Transverse colon (tissue), 4 donors: ENCODE measurements around the gene CLDN12. TPM values are rescaled to one million over a fixed set of nuclear protein-coding genes. Genes with fewer than 3 reads are reported as not detected.

Source experiments
- DNase-seq: peaks from one replicate; pipeline ENCODE4 v3.0.0-alpha.2; 2019
- H3K27ac ChIP-seq, 4 donors: fragments of 200-600 bp; sonication (generic); 2 replicates each; pipeline ENCODE4 v1.5.1; 2016 to 2018; ENCODE audit warnings: inconsistent platforms in 4 of 4
- H3K27me3 ChIP-seq: fragments of 200-600 bp; sonication (generic); 2 replicates; pipeline ENCODE4 v1.5.1; 2017; ENCODE audit warnings: inconsistent platforms
- H3K36me3 ChIP-seq, 4 donors: fragments of 200-600 bp; sonication (generic); 2 replicates each; pipeline ENCODE4 v1.5.1; 2017 to 2019; ENCODE audit warnings: inconsistent platforms in 4 of 4
- H3K4me1 ChIP-seq, 4 donors: fragments of 200-600 bp; sonication (generic); 2 replicates each; pipeline ENCODE4 v1.5.1; 2017 to 2020; ENCODE audit warnings: inconsistent platforms in 4 of 4
- H3K4me3 ChIP-seq, 4 donors: fragments of 200-600 bp; sonication (generic); 1 replicate in 1 of 4; 2 replicates in 3 of 4; pipeline versions ENCODE4 v1.5.1 to v1.6.1; 2017 to 2019; ENCODE audit warnings: inconsistent platforms in 4 of 4
- H3K9me3 ChIP-seq, 2 donors: fragments of 200-600 bp; sonication (generic); 2 replicates each; pipeline ENCODE4 v1.5.1; 2017 to 2019; ENCODE audit warnings: inconsistent platforms in 2 of 2
- EP300 ChIP-seq: sonication (generic); formaldehyde crosslinking; IDR thresholded peaks from one replicate; pipeline ENCODE4 v1.6.1; 2017; ENCODE audit warnings: antibody characterized with exemption, low read depth
- POLR2A ChIP-seq: fragments of 450-650 bp; IDR thresholded peaks from one replicate; pipeline ENCODE4 v1.6.1; 2016; ENCODE audit warnings: antibody characterized with exemption, mild to moderate bottlenecking, moderate library complexity
- POLR2AphosphoS5 ChIP-seq, 3 donors: sonication (generic); formaldehyde crosslinking; IDR thresholded peaks; one replicate each; pipeline ENCODE4 v1.6.1; 2016; ENCODE audit warnings: antibody characterized with exemption in 3 of 3
- WGBS, 2 donors: methylation state at CpG; one replicate each; pipeline ENCODE4 v1.1.5; 2018; ENCODE audit warnings: low coverage in 1 of 2; 5-methylcytosine and 5-hydroxymethylcytosine counted together
- in situ Hi-C, 4 donors: fragments of 200-750 bp; cut with MboI; loops; one replicate each; pipeline versions ENCODE4 v1.15.0 to v1.15.1; 2017; ENCODE audit warnings: low sequenced_read_pairs in 3 of 4, low pct_ligation_motif_present in 1 of 4, low pct_unique_long_range_greater_than_20kb in 1 of 4
- intact Hi-C: fragments of 100-400 bp; cut with DNase I; formaldehyde crosslinking; loops from one replicate; pipeline ENCODE4 v1.15.1; 2023; ENCODE audit warnings: low total_unique reads
- total RNA-seq, 4 donors: library from RNA; depleted of rRNA; stranded (reverse); fragments of >200 nt; gene quantifications; one replicate each; pipeline ENCODE4 v1.1.0, GENCODE V29; 2016
- TF ChIP-seq, protein P1 (sequence below), 5 experiments: fragments of 200-600 bp in 3 of 5; fragments of 450-650 bp in 2 of 5; sonication (generic) in 3 of 5; IDR thresholded peaks; 1 replicate in 2 of 5; 2 replicates in 3 of 5; pipeline ENCODE4 v1.5.1; 2016 to 2017; ENCODE audit warnings: antibody characterized with exemption in 5 of 5, inconsistent platforms in 3 of 5, mild to moderate bottlenecking in 2 of 5, moderate library complexity in 1 of 5

The CLDN12 gene
- total RNA-seq, 4 donors from 2014 or later = 4.2 to 42.2 (median 33.6) TPM

DNA sequence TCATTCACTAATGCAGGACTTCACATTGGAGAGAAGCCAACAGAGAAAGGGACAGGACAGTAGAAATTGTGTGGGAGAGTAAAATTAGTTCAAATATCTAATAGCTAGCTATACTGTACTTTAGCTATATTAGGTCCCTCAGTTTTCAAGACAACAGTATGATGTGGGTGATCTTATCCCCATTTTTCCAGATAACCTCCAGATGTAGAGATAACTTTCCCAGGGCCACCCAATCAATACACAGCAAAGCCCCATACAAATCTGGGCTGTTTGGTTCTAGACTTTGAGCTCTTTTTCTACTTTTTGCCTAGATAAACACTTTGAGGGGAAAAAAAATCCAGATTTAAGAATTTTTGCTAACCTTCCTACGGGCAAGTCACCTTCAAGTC lies 482 bp upstream of the CLDN12 start:
- in situ Hi-C loops = loop anchor here in 2 of 4 donors (25.0 kb wide), 1 partner anchor 240 kb away; the partner anchor contains the start of gene STEAP1 (in 2 of the 2)

DNA sequence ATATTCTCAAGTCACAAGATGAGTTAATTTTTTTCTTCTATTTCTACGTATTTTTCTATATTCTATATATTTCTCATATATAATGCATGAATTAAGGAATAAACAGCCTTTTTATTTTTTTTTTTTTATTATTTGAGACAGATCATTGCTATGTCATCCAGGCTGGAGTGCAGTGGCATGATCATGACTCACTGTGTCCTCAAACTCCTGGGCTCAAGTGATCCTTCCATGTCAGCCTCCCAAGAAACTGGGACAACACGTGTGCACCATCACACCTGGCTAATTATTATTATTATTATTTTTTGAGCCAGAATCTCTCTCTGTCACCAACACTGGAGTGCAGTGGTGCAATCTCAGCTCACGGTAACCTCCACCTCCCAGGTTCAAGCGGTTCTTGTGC lies 1.5 kb downstream of the CLDN12 start:
- Histone ChIP-seq H3K27ac (peak overlapping the region in 3 of 4 donors; percentile 86 to 95 (median 89)), H3K27me3 (no peaks in the 10 kb centered on the region), H3K9me3 (no peaks in the 10 kb centered on the region), H3K36me3 (no peaks in the 10 kb centered on the region), H3K4me3 (no peak overlapping the region), H3K4me1 (peaks cover 4 to 40% (median 20%) of the 10 kb centered on the region in 4 donors)
- WGBS, 2 donors = 75 to 88% methylated on average over 1 to 4 of the region's 4 CpGs
- in situ Hi-C loops = loop anchor here in 2 of 4 donors (25.0 kb wide), 1 partner anchor 242 kb away; the partner anchor contains the start of gene STEAP1 (in 2 of the 2)
- intact Hi-C loops = no loop called here
- TF ChIP-seq, protein P1, sequence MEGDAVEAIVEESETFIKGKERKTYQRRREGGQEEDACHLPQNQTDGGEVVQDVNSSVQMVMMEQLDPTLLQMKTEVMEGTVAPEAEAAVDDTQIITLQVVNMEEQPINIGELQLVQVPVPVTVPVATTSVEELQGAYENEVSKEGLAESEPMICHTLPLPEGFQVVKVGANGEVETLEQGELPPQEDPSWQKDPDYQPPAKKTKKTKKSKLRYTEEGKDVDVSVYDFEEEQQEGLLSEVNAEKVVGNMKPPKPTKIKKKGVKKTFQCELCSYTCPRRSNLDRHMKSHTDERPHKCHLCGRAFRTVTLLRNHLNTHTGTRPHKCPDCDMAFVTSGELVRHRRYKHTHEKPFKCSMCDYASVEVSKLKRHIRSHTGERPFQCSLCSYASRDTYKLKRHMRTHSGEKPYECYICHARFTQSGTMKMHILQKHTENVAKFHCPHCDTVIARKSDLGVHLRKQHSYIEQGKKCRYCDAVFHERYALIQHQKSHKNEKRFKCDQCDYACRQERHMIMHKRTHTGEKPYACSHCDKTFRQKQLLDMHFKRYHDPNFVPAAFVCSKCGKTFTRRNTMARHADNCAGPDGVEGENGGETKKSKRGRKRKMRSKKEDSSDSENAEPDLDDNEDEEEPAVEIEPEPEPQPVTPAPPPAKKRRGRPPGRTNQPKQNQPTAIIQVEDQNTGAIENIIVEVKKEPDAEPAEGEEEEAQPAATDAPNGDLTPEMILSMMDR (IDR thresholded peaks at IDR 0.05) = no peak
- TF ChIP-seq POLR2A (no peak), EP300 (no peak), POLR2AphosphoS5 (IDR thresholded peaks at IDR 0.05) (no peak)
- DNase-seq = no peak

More for the DNA sequence above, 482 bp upstream of the CLDN12 start:
- no peaks in the 10 kb centered on the region for H3K27me3 ChIP-seq
- H3K4me1 ChIP-seq = peaks cover 4 to 27% (median 13%) of the 10 kb centered on the region in 4 donors
- TF ChIP-seq POLR2A (no peak), POLR2AphosphoS5 (IDR thresholded peaks at IDR 0.05) (no peak), EP300 (no peak)
- TF ChIP-seq, protein P1 (IDR thresholded peaks at IDR 0.05) = no peak
- 0 to 19% methylated on average over 1 of the region's 1 CpG for WGBS, 2 donors
- H3K4me3 ChIP-seq = peak overlapping the region; percentile 19 to 67 (median 56)
- DNase-seq = no peak
- H3K27ac ChIP-seq = peak overlapping the region; percentile 86 to 95 (median 90)
- H3K9me3 ChIP-seq = no peaks in the 10 kb centered on the region
- intact Hi-C loops = no loop called here
- no peaks in the 10 kb centered on the region for H3K36me3 ChIP-seq

DNA sequence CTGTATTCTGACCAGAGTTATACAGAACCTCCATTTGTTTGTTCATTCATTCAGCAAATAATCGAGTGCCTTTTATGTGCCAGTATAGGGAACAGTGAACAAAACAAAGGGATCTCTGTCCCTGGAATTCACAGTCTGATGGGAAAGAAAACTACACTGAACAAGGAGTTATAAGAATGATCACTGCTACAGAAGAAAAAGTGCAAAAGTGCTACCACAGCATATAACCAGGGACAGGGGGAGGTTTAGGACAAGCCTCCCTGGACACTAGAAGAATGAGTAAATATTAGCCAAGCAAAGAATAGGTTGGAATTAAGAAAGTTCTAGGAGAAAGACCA lies 4.2 kb downstream of the CLDN12 start:
- intact Hi-C loops = no loop called here
- Histone ChIP-seq H3K27ac (no peak overlapping the region), H3K9me3 (no peaks in the 10 kb centered on the region), H3K4me3 (no peak overlapping the region), H3K4me1 (peaks cover 9 to 59% (median 26%) of the 10 kb centered on the region in 4 donors), H3K27me3 (no peaks in the 10 kb centered on the region), H3K36me3 (no peaks in the 10 kb centered on the region)
- in situ Hi-C loops = loop anchor here in 2 of 4 donors (25.0 kb wide), 1 partner anchor 245 kb away; the partner anchor contains the start of gene STEAP1 (in 2 of the 2)
- TF ChIP-seq, protein P1 (IDR thresholded peaks at IDR 0.05) = no peak
- no peak for TF ChIP-seq POLR2AphosphoS5 (IDR thresholded peaks at IDR 0.05)
- TF ChIP-seq POLR2A = no peak
- no peak for TF ChIP-seq EP300
- no peak for DNase-seq
- 33 to 54% methylated on average over 1 of the region's 1 CpG for WGBS, 2 donors

DNA sequence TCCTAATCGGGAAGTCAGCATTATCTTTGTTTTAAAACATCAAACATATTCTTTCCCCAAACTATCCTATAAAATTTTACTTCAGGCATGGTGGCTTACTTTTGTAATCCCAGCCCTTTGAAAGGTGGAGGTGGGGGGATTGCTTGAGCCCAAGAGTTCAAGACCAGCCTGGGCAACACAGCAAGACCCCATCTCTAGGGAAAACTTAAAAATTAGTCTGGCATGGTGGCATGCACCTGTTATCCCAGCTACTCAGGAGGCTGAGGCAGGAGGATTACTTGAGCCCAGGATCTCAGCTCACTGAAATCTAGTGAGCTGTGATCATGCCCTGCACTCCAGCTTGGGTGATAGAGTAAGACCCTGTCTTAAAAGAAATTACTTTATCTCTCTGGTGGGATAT lies 4.9 kb downstream of the CLDN12 start:
- Histone ChIP-seq H3K4me3 (no peak overlapping the region), H3K27ac (peak overlapping the region in 1 of 4 donors; percentile 70), H3K27me3 (no peaks in the 10 kb centered on the region), H3K4me1 (peaks cover 5 to 57% (median 24%) of the 10 kb centered on the region in 4 donors), H3K9me3 (no peaks in the 10 kb centered on the region), H3K36me3 (no peaks in the 10 kb centered on the region)
- no peak for TF ChIP-seq EP300
- no peak for TF ChIP-seq POLR2AphosphoS5 (IDR thresholded peaks at IDR 0.05)
- TF ChIP-seq, protein P1 (IDR thresholded peaks at IDR 0.05) = no peak
- TF ChIP-seq POLR2A = no peak
- DNase-seq = no peak
- intact Hi-C loops = no loop called here
- WGBS, 2 donors = 93 to 100% methylated on average over 1 of the region's 1 CpG
- in situ Hi-C loops = loop anchor here in 2 of 4 donors (25.0 kb wide), 1 partner anchor 246 kb away; the partner anchor contains the start of gene STEAP1 (in 2 of the 2)
